K562 (cell line): ENCODE measurements around the gene PDZK1. TPM values are rescaled to one million over a fixed set of nuclear protein-coding genes. Genes with fewer than 3 reads are reported as not detected.

Source experiments
- BDP1 ChIP-seq: IDR thresholded peaks from 3 replicates; pipeline ENCODE4 v1.6.1; 2011; ENCODE audit not compliant: insufficient read length, insufficient read depth
- BMI1 ChIP-seq: fragments of 150-350 bp; IDR thresholded peaks from 2 replicates; pipeline ENCODE4 v1.6.1; 2014; ENCODE audit warnings: low read length
- HNRNPL ChIP-seq: fragments of 200-400 bp; formaldehyde crosslinking; IDR thresholded peaks from 2 replicates; pipeline ENCODE4 v1.6.1; 2017; ENCODE audit warnings: low read depth, mild to moderate bottlenecking, low read length
- MAX ChIP-seq: sonication (generic); formaldehyde crosslinking; IDR thresholded peaks from 2 replicates; pipeline ENCODE4 v1.9.0; 2022; ENCODE audit warnings: mild to moderate bottlenecking, missing genetic modification reagents
- MCM5 ChIP-seq: fragments of 450-650 bp; IDR thresholded peaks from 2 replicates; pipeline ENCODE4 v1.6.1; 2016; ENCODE audit warnings: low read depth
- MTA3 ChIP-seq: fragments of 450-650 bp; formaldehyde crosslinking; IDR thresholded peaks from 2 replicates; pipeline ENCODE4 v1.6.1; 2017; ENCODE audit warnings: mild to moderate bottlenecking, borderline replicate concordance
- POLR2AphosphoS2 ChIP-seq: IDR thresholded peaks from 2 replicates; pipeline ENCODE4 v1.6.1; 2012; ENCODE audit warnings: low read length, improper control_type of control experiment
- SMAD4 ChIP-seq: fragments of 250-450 bp; sonication (Bioruptor Pico); conservative IDR thresholded peaks from 2 replicates; pipeline ENCODE4 v1.8.0; 2021; ENCODE audit warnings: inconsistent platforms, mild to moderate bottlenecking, moderate library complexity
- SRF ChIP-seq, 2 experiments: fragments of 250-450, 450-650 bp in 1 of 2; sonication (Bioruptor Pico) in 1 of 2; sonication (generic) in 1 of 2; formaldehyde crosslinking; IDR thresholded peaks; 2 replicates each; pipeline versions ENCODE4 v1.5.0 to v1.5.1; 2020 to 2022; ENCODE audit warnings: mild to moderate bottlenecking in 1 of 2, missing genetic modification reagents in 1 of 2
- ZNF589 ChIP-seq: fragments of 200-800 bp; sonication (Bioruptor generic); IDR thresholded peaks from 2 replicates; pipeline ENCODE4 v1.6.1; 2016; ENCODE audit warnings: low read depth, missing genetic modification characterization, missing compliant biosample characterization
- polyA plus RNA-seq, 8 experiments: library from polyadenylated mRNA; depleted of rRNA in 4 of 8; stranded (reverse) in 5 of 8; unstranded in 3 of 8; fragments of >200 nt; fragmentation: Nextera tagmentation in 2 of 8; fragmentation: Illumina TruSeq in 1 of 8; extraction: Ambion mirVana in 2 of 8; extraction: Trizol in 1 of 8; gene quantifications; 2 replicates each; pipeline versions ENCODE4 v1.2.1 to v1.2.3, GENCODE V29; 2011 to 2014; ENCODE audit warnings: inconsistent platforms in 1 of 8, missing spikeins in 1 of 8
- total RNA-seq, 7 experiments: library from RNA; depleted of rRNA in 6 of 7; stranded (reverse); fragments of >200 nt in 6 of 7; fragmentation: Illumina TruSeq in 2 of 7; extraction: Trizol in 2 of 7; gene quantifications; 2 replicates each; pipeline versions ENCODE4 v1.2.1 to v1.2.3, GENCODE V29; 2011 to 2021; ENCODE audit warnings: low replicate concordance in 1 of 7
- TF ChIP-seq, protein P1 (sequence below): fragments of 250-450 bp; sonication (Bioruptor Pico); IDR thresholded peaks from 2 replicates; pipeline ENCODE4 v1.8.0; 2022; ENCODE audit warnings: inconsistent platforms

Gene PDZK1
- total and polyA plus RNA-seq, 9 of the 15 experiments (the other 6 are each of a cell fraction or from before 2014, with no cell fraction given), result 0.04 to 0.22 (median 0.16) TPM; not detected in 2

GRCh38 chr1:145720878-145721671 is 13.9 kb upstream of the PDZK1 start (continued):
- TF ChIP-seq ZNF589 (no peak), BDP1 (no peak), HNRNPL (no peak), BMI1 (no peak), SRF (CRISPR knock-in tag; IDR thresholded peaks at IDR 0.05) (no peak), SMAD4 (no peak), POLR2AphosphoS2 (no peak), MAX (CRISPR knock-in tag) (0 out of 2 replicates have a peak, but pooled peaks have one; percentile 35), MTA3 (0 out of 2 replicates have a peak, but pooled peaks have one; percentile 34), MCM5 (no peak)
- TF ChIP-seq, protein P1, sequence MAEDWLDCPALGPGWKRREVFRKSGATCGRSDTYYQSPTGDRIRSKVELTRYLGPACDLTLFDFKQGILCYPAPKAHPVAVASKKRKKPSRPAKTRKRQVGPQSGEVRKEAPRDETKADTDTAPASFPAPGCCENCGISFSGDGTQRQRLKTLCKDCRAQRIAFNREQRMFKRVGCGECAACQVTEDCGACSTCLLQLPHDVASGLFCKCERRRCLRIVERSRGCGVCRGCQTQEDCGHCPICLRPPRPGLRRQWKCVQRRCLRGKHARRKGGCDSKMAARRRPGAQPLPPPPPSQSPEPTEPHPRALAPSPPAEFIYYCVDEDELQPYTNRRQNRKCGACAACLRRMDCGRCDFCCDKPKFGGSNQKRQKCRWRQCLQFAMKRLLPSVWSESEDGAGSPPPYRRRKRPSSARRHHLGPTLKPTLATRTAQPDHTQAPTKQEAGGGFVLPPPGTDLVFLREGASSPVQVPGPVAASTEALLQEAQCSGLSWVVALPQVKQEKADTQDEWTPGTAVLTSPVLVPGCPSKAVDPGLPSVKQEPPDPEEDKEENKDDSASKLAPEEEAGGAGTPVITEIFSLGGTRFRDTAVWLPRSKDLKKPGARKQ (CRISPR knock-in tag), result no peak
